ENCODE data around the gene ZBTB46. TPM values are rescaled to one million over a fixed set of nuclear protein-coding genes. Genes with fewer than 3 reads are reported as not detected.

ZBTB46 gene
- total RNA-seq, 6 experiments from 2014 or later = 1.2 to 4.2 (median 2.4) TPM

GRCh38 chr20:63864978-63865640 lies 34.0 kb upstream of the ZBTB46 start, which contains the start of gene TPD52L2:
TSS of gene TPD52L2 (plus strand) at chr20:63865270. CDS start at chr20:63865366, 96 bp downstream.
- TF ChIP-seq POLR2A (IDR thresholded peaks at IDR 0.05) (peak; percentile 94), CTCF (IDR thresholded peaks at IDR 0.05) (no peak)
- DNase-seq (peak; percentile 99 to 100 (median 100)), ATAC-seq (peak; percentile 87 to 92 (median 91))
- Histone ChIP-seq H3K4me1 (peaks cover 0 to 22% (median 5%) of the 10 kb centered on the region in 4 donors), H3K9me3 (no peaks in the 10 kb centered on the region), H3K36me3 (peaks cover 4 to 25% (median 8%) of the 10 kb centered on the region in 4 donors), H3K27me3 (no peaks in the 10 kb centered on the region), H3K4me3 (peak within 1 kb of the TSS; percentile 85 to 99 (median 97)), H3K27ac (peak within 1 kb of the TSS; percentile 86 to 94 (median 89))
- intact Hi-C loops (cut with DNase I) = no loop called here
- WGBS (ENCODE audit: insufficient coverage, low coverage, low lambda C conversion rate, missing lambda C conversion rate) = 0% methylated on average over 18 of the region's 68 CpGs

- Histone ChIP-seq H3K27me3 (no peaks in the 10 kb centered on the region), H3K4me1 (peaks cover 0 to 22% (median 5%) of the 10 kb centered on the region in 4 donors), H3K27ac (peak overlapping the region; percentile 84 to 89 (median 89)), H3K36me3 (peaks cover 0 to 19% (median 4%) of the 10 kb centered on the region in 4 donors), H3K4me3 (peak overlapping the region; percentile 85 to 99 (median 97)), H3K9me3 (no peaks in the 10 kb centered on the region)
- WGBS (ENCODE audit: insufficient coverage, low coverage, low lambda C conversion rate, missing lambda C conversion rate) = 0% methylated on average over 16 of the region's 25 CpGs
- TF ChIP-seq CTCF (IDR thresholded peaks at IDR 0.05) (no peak), POLR2A (IDR thresholded peaks at IDR 0.05) (no peak)
- intact Hi-C loops (cut with DNase I) = no loop called here
- ATAC-seq (no peak), DNase-seq (no peak)
These were observed 33.5 kb upstream of the ZBTB46 start for GRCh38 chr20:63864545-63864977.

- Histone ChIP-seq H3K4me1 (peaks cover 0 to 22% (median 5%) of the 10 kb centered on the region in 4 donors), H3K36me3 (peaks cover 0 to 13% (median under 1%) of the 10 kb centered on the region in 4 donors), H3K27ac (peak overlapping the region; percentile 84 to 89 (median 89)), H3K9me3 (no peaks in the 10 kb centered on the region), H3K27me3 (no peaks in the 10 kb centered on the region), H3K4me3 (peak overlapping the region; percentile 85 to 99 (median 97))
- peak; percentile 90 to 93 (median 91) for DNase-seq
- peak; percentile 59 to 76 (median 70) for TF ChIP-seq CTCF (IDR thresholded peaks at IDR 0.05)
- peak; percentile 43 for TF ChIP-seq POLR2A (IDR thresholded peaks at IDR 0.05)
- intact Hi-C loops (cut with DNase I) = no loop called here
- peak; percentile 75 to 80 (median 78) for ATAC-seq
- 0% methylated on average over 16 of the region's 38 CpGs for WGBS (ENCODE audit: insufficient coverage, low coverage, low lambda C conversion rate, missing lambda C conversion rate)
These were observed 32.9 kb upstream of the ZBTB46 start for GRCh38 chr20:63863798-63864544.

GRCh38 chr20:63863021-63863797 lies 32.1 kb upstream of the ZBTB46 start:
- WGBS (ENCODE audit: insufficient coverage, low coverage, low lambda C conversion rate, missing lambda C conversion rate) = no CpG with 5 or more reads among the region's 18 CpGs
- peaks cover 0 to 22% (median 5%) of the 10 kb centered on the region in 4 donors for H3K4me1 ChIP-seq

More at GRCh38 chr20:63863021-63863797, 32.1 kb upstream of the ZBTB46 start:
- H3K27me3 ChIP-seq = no peaks in the 10 kb centered on the region
- H3K9me3 ChIP-seq = no peaks in the 10 kb centered on the region
- DNase-seq (no peak), ATAC-seq (no peak)
- H3K27ac ChIP-seq = peak overlapping the region; percentile 84 to 89 (median 89)
- intact Hi-C loops (cut with DNase I) = no loop called here
- H3K36me3 ChIP-seq = peaks cover 0 to 8% (median 0%) of the 10 kb centered on the region in 4 donors
- peak overlapping the region; percentile 85 to 99 (median 97) for H3K4me3 ChIP-seq
- no peak for TF ChIP-seq CTCF (IDR thresholded peaks at IDR 0.05)
- TF ChIP-seq POLR2A (IDR thresholded peaks at IDR 0.05) = no peak
